PC-3 (cell line): ENCODE measurements around the gene TXNDC2. TPM values are rescaled to one million over a fixed set of nuclear protein-coding genes. Genes with fewer than 3 reads are reported as not detected.

ENCODE experiments used
- ATAC-seq: fragments of 200-7000 bp; cut with Tn5 transposase; 2 replicates; pipeline ENCODE4 v1.9.1; 2020; ENCODE audit warnings: mild to moderate bottlenecking, moderate library complexity
- BruUV-seq: library from RNA; stranded (reverse); fragments of 400-500 nt; replicated peaks from 2 replicates; lab custom pipeline; 2021; lab: Mats Ljungman, UMichigan
- CTCF ChIA-PET: fragments of 300-600 bp; sonication (Branson Sonifier 250); formaldehyde crosslinking; loops from one replicate; lab custom pipeline; 2022; ENCODE audit warnings: antibody characterized with exemption; lab: Charles Lee
- POLR2A ChIA-PET: fragments of 300-600 bp; sonication (Branson Sonifier 250); formaldehyde crosslinking; loops from one replicate; lab custom pipeline; 2022; ENCODE audit warnings: antibody characterized with exemption; ENCODE audit not compliant: unreplicated experiment; lab: Charles Lee
- DNase-seq: peaks from one replicate; pipeline ENCODE4 v3.0.0-alpha.2; 2015
- H2AFZ ChIP-seq: fragments of 300-600 bp; sonication (generic); 2 replicates; pipeline ENCODE4 v1.6.0; 2016; ENCODE audit warnings: antibody characterized with exemption, low read length
- H3F3A ChIP-seq: fragments of 300-600 bp; sonication (generic); one replicate; pipeline ENCODE4 v1.6.0; 2017; ENCODE audit warnings: antibody characterized with exemption, low read length, control low read depth, mild to moderate bottlenecking; ENCODE audit not compliant: unreplicated experiment
- H3K27ac ChIP-seq: fragments of 300-600 bp; sonication (generic); 2 replicates; pipeline ENCODE4 v1.5.1; 2016; ENCODE audit warnings: mild to moderate bottlenecking, low read length
- H3K27me3 ChIP-seq: fragments of 300-600 bp; sonication (generic); 2 replicates; pipeline ENCODE4 v1.6.1; 2016; ENCODE audit warnings: low read length, mixed read lengths
- H3K36me3 ChIP-seq: fragments of 300-600 bp; sonication (generic); 2 replicates; pipeline ENCODE4 v1.6.1; 2016; ENCODE audit warnings: low read depth, mixed run types, low read length, mixed read lengths
- H3K4me1 ChIP-seq: fragments of 300-600 bp; sonication (generic); 2 replicates; pipeline ENCODE4 v1.5.1; 2016; ENCODE audit warnings: low read length; ENCODE audit not compliant: insufficient read depth
- H3K4me2 ChIP-seq: fragments of 300-600 bp; sonication (generic); 2 replicates; pipeline ENCODE4 v1.6.0; 2016; ENCODE audit warnings: low read length
- H3K4me3 ChIP-seq: fragments of 300-600 bp; sonication (generic); 2 replicates; pipeline ENCODE4 v1.5.1; 2016; ENCODE audit warnings: mild to moderate bottlenecking, low read length, mixed read lengths
- H3K79me2 ChIP-seq: fragments of 300-600 bp; sonication (generic); 2 replicates; pipeline ENCODE4 v1.6.1; 2017; ENCODE audit warnings: low read length, mixed read lengths
- H3K9ac ChIP-seq: fragments of 300-600 bp; sonication (generic); 2 replicates; pipeline ENCODE4 v1.6.0; 2016; ENCODE audit warnings: mild to moderate bottlenecking, low read length
- H3K9me2 ChIP-seq: fragments of 300-600 bp; sonication (generic); replicated peaks from 2 replicates; pipeline ENCODE4 v1.6.1; 2016; ENCODE audit warnings: mixed run types, low read length, mixed read lengths
- H3K9me3 ChIP-seq: fragments of 300-600 bp; sonication (generic); 2 replicates; pipeline ENCODE4 v1.6.1; 2016; ENCODE audit warnings: low read length, mixed read lengths
- H4K20me1 ChIP-seq: fragments of 300-600 bp; sonication (generic); 2 replicates; pipeline ENCODE4 v1.6.1; 2016; ENCODE audit warnings: low read length, mixed read lengths
- EZH2 ChIP-seq: fragments of 300-600 bp; sonication (generic); IDR thresholded peaks from one replicate; pipeline ENCODE4 v1.6.1; 2017; ENCODE audit warnings: antibody characterized with exemption, mild to moderate bottlenecking, low read length; ENCODE audit not compliant: unreplicated experiment
- EZH2phosphoT487 ChIP-seq: fragments of 300-600 bp; sonication (generic); IDR thresholded peaks from 2 replicates; pipeline ENCODE4 v1.6.1; 2018; ENCODE audit warnings: mild to moderate bottlenecking, antibody characterized with exemption, low read length, borderline replicate concordance
- intact Hi-C: fragments of 100-400 bp; cut with micrococcal nuclease; formaldehyde crosslinking; loops from 2 replicates; pipeline ENCODE4 v1.9.0; 2023
- total RNA-seq: library from RNA; depleted of rRNA; stranded (reverse); fragments of >200 nt; gene quantifications from 2 replicates; pipeline ENCODE4 v1.2.3, GENCODE V29; 2014
- TF ChIP-seq, protein P1 (sequence below): fragments of 300-600 bp; sonication (generic); conservative IDR thresholded peaks from 2 replicates; pipeline ENCODE4 v1.5.1; 2017; ENCODE audit warnings: antibody characterized with exemption, low read depth, mild to moderate bottlenecking, low read length

The TXNDC2 gene
- total RNA-seq, 1 experiment from 2014 or later: 0.87 TPM

DNA sequence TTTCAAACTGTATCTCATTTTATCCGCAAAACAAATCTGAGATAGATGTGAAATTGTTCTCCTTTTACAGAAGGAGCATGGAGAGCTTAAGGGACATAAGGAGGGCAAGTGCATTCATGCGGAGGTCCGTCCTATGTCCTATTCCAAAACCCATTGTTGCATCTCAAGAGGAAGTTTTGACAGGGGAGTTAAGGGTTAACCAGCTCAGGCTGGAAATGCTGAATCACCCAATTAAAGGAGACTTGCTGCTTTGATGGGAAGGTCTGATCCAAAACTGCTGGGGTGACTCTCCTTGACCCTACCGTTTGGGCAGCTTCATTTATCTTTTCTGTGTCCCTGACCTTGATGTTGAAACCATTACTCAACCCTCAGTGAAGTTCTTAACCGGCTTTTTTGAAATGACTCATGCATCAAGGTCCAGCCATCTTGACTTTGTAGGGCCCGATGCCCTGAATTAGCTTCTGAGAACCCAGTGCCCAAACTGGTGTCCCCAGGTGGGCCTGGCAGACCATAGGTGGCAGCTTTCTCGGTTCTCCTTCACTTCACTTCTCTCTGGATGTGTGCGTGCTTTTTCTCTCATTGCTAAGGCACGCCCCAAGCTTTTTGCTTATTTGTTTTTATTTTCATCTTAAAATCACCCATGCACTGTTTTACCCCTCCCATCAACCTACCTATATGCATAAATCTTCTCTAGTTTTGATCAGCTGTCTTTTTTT is 15.9 kb upstream of the TXNDC2 start:
- H3K4me1 ChIP-seq: peaks cover 13% of the 10 kb centered on the region
- H3K27me3 ChIP-seq: no peaks in the 10 kb centered on the region
- no peaks in the 10 kb centered on the region for H3K79me2 ChIP-seq
- H3K9ac ChIP-seq: no peak overlapping the region
- H3K4me2 ChIP-seq: no peak overlapping the region
- ChIA-PET CTCF (no interaction called here), POLR2A (interaction anchor here (0.6 kb wide), 1 partner anchor 155 kb away, joined by 5 read pairs; no protein-coding TSS in a partner anchor)
- ATAC-seq: no peak
- intact Hi-C loops: no loop called here
- no peaks in the 10 kb centered on the region for H3K9me2 ChIP-seq
- DNase-seq: peak; percentile 33
- H3F3A ChIP-seq: no peaks in the 10 kb centered on the region
- 0 out of 2 replicates have a peak, but pooled peaks cover 7% of the 10 kb centered on the region for H3K9me3 ChIP-seq
- H3K36me3 ChIP-seq: no peaks in the 10 kb centered on the region
- BruUV-seq: no TSS peak
- TF ChIP-seq EZH2phosphoT487 (no peak), EZH2 (no peak)
- TF ChIP-seq, protein P1, sequence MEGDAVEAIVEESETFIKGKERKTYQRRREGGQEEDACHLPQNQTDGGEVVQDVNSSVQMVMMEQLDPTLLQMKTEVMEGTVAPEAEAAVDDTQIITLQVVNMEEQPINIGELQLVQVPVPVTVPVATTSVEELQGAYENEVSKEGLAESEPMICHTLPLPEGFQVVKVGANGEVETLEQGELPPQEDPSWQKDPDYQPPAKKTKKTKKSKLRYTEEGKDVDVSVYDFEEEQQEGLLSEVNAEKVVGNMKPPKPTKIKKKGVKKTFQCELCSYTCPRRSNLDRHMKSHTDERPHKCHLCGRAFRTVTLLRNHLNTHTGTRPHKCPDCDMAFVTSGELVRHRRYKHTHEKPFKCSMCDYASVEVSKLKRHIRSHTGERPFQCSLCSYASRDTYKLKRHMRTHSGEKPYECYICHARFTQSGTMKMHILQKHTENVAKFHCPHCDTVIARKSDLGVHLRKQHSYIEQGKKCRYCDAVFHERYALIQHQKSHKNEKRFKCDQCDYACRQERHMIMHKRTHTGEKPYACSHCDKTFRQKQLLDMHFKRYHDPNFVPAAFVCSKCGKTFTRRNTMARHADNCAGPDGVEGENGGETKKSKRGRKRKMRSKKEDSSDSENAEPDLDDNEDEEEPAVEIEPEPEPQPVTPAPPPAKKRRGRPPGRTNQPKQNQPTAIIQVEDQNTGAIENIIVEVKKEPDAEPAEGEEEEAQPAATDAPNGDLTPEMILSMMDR: no peak
- H2AFZ ChIP-seq: no peak overlapping the region
- no peak overlapping the region for H3K4me3 ChIP-seq
- H3K27ac ChIP-seq: no peak overlapping the region
- no peaks in the 10 kb centered on the region for H4K20me1 ChIP-seq

DNA sequence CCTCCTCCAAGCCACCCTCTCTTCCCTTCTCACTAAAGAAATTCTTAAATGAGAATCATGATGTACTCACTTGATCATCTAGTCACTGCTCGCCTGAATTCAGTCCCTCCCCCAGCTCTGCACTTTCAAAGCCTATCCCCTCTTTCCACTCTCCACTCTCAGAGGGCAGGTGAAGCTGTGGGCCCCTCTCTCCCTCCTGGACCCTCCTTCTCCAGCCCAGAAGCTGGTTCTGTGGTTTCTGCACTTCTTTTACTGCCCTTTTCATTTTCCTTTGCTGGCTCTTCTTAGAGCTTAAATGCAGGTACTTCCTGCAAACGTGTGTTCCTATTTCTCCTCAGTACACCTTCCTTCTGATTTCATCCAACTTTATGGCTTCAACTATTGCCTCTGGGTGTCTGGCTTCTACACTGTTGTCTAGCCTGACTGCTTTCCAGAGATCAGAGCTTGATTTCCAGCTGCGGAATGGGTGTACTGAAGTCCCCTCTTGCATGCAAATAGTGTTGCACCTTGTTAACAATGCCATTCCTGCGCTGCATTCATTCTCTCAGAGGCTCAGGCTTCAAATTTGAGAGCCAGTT is 15.3 kb upstream of the TXNDC2 start:
- no peaks in the 10 kb centered on the region for H3K9me2 ChIP-seq
- H3K27me3 ChIP-seq: no peaks in the 10 kb centered on the region
- no peaks in the 10 kb centered on the region for H4K20me1 ChIP-seq
- ChIA-PET POLR2A (interaction anchor here (0.6 kb wide), 2 partner anchors 139 to 156 kb away, joined by 5 read pairs; no protein-coding TSS in a partner anchor), CTCF (interaction anchor here (0.6 kb wide), 1 partner anchor 17 kb away, joined by 4 read pairs; no protein-coding TSS in a partner anchor)
- peaks cover 15% of the 10 kb centered on the region for H3K4me1 ChIP-seq
- H3K27ac ChIP-seq: no peak overlapping the region
- ATAC-seq (no peak), DNase-seq (no peak)
- no peak overlapping the region for H3K9ac ChIP-seq
- no peak for TF ChIP-seq EZH2
- intact Hi-C loops: no loop called here
- H3K79me2 ChIP-seq: no peaks in the 10 kb centered on the region
- BruUV-seq: no TSS peak
- no peak overlapping the region for H3K4me3 ChIP-seq
- no peak overlapping the region for H2AFZ ChIP-seq
- 0 out of 2 replicates have a peak, but pooled peaks cover 7% of the 10 kb centered on the region for H3K9me3 ChIP-seq
- no peaks in the 10 kb centered on the region for H3F3A ChIP-seq
- no peaks in the 10 kb centered on the region for H3K36me3 ChIP-seq
- no peak overlapping the region for H3K4me2 ChIP-seq

DNA sequence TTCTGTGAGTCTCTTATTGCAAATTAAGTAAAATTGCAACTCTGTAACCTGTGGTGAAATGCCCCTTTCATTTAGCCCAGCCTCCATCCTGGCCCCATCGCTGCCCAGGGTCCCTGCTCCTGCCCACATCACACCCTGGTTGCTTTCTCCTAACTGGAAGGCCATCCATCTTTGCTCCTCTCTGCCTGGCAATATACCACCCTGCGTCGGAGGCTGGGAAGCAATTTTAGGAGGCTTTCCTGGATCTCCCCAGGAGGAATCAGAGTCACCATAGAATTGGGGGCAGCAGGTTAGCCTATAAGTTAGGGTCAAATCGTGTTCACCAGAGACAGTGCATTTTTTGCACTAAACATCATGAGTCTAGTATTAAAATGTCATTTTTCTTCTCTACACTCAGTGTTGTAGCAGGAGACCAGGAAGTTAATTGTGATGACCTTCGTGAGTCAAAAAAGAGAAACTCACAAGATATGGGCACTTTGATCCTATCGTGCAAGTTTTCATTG is 14.5 kb upstream of the TXNDC2 start:
- Histone ChIP-seq H3K4me2 (no peak overlapping the region), H4K20me1 (no peaks in the 10 kb centered on the region), H3K27ac (no peak overlapping the region), H3K9me2 (no peaks in the 10 kb centered on the region), H3K4me1 (peaks cover 15% of the 10 kb centered on the region), H3F3A (no peaks in the 10 kb centered on the region), H3K9me3 (no peaks in the 10 kb centered on the region), H3K36me3 (no peaks in the 10 kb centered on the region), H3K27me3 (no peaks in the 10 kb centered on the region), H3K79me2 (no peaks in the 10 kb centered on the region), H3K9ac (no peak overlapping the region), H3K4me3 (no peak overlapping the region), H2AFZ (no peak overlapping the region)
- intact Hi-C loops: no loop called here
- ChIA-PET CTCF (no interaction called here), POLR2A (no interaction called here)
- no TSS peak for BruUV-seq
- DNase-seq (no peak), ATAC-seq (no peak)
- TF ChIP-seq EZH2: no peak
- TF ChIP-seq, protein P1: no peak
- TF ChIP-seq EZH2phosphoT487: no peak
